Pancreas (tissue), 10 donors: ENCODE measurements around the gene ACVR1B. TPM values are rescaled to one million over a fixed set of nuclear protein-coding genes. Genes with fewer than 3 reads are reported as not detected.

Source experiments
- ATAC-seq, 4 donors: fragments of 200-7000 bp; cut with Tn5 transposase; one replicate each; pipeline versions ENCODE4 v1.8.0 to v1.9.1; 2020; ENCODE audit warnings: mild to moderate bottlenecking in 4 of 4, moderate library complexity in 4 of 4
- DNase-seq, 6 donors: peaks; one replicate each; pipeline ENCODE4 v3.0.0-alpha.2; 2020
- FAIRE-seq: peaks from 2 replicates; lab custom pipeline; 2012; peaks lifted over from hg19 to GRCh38; lab: Jason Lieb, UNC
- H3K27ac ChIP-seq, 4 donors: fragments of 200-600 bp; sonication (generic); 1 replicate in 3 of 4; 2 replicates in 1 of 4; pipeline versions ENCODE4 v1.5.0 to v1.8.0; 2020
- H3K27me3 ChIP-seq, 4 donors: fragments of 200-600 bp; one replicate each; pipeline ENCODE4 v1.8.0; 2021
- H3K36me3 ChIP-seq, 3 donors: fragments of 200-600 bp; sonication (generic) in 1 of 3; one replicate each; pipeline versions ENCODE4 v1.5.0 to v1.8.0; 2020 to 2021
- H3K4me1 ChIP-seq, 3 donors: fragments of 200-600 bp; one replicate each; pipeline ENCODE4 v1.8.0; 2021
- H3K4me3 ChIP-seq, 4 donors: fragments of 200-600 bp; sonication (generic) in 2 of 4; one replicate each; pipeline versions ENCODE4 v1.5.0 to v1.8.0; 2020 to 2021
- H3K9me3 ChIP-seq, 4 donors: fragments of 200-600 bp; one replicate each; pipeline ENCODE4 v1.8.0; 2021
- CTCF ChIP-seq, 4 donors: fragments of 200-600 bp; sonication (generic) in 3 of 4; IDR thresholded peaks; one replicate each; pipeline versions ENCODE4 v1.5.0 to v1.8.0; 2021; ENCODE audit warnings: antibody characterized with exemption in 4 of 4
- WGBS, 2 donors: extraction: QIAGEN DNeasy Blood & Tissue Kit; methylation state at CpG; one replicate each; pipeline ENCODE4 v1.1.7; 2013; 5-methylcytosine and 5-hydroxymethylcytosine counted together
- intact Hi-C, 3 donors: fragments of 100-400 bp; cut with DNase I; formaldehyde crosslinking; loops; one replicate each; pipeline versions ENCODE4 v1.11.1 to v1.14.2; 2022
- polyA plus RNA-seq, 2 donors: library from polyadenylated mRNA; stranded (reverse); fragments of 200-250 nt; gene quantifications; one replicate each; pipeline ENCODE4 v1.2.3, GENCODE V29; 2013
- total RNA-seq, 6 donors: library from RNA; stranded (reverse); fragmentation: NEBNext Ultra II Directional in 4 of 6; extraction: Animal tissue kit (Norgen Biotek cat#: 25700) in 4 of 6; gene quantifications; one replicate each; pipeline versions ENCODE4 v1.2.1 to v1.2.4, GENCODE V29; 2021 to 2023
- donor health status: healthy with polysubstance abuse.
- donor health status: DM: no; HTN: no; CAD: no; lungs with moderate emphysema.
- donor health status: DM: no; HTN: no; CAD: no.
- donor health status: control.
- donor health status: control.
- donor health status: Bipolar disorder and iron deficiency.
- donor health status: DM: yes; HTN: yes; CAD: no.
- donor health status: DM: no; HTN: no; CAD: no.
- donor health status: DM: no; HTN: no; CAD: no.
- donor health status: DM: yes; HTN: yes; CAD: no.

ACVR1B gene
- total and polyA plus RNA-seq, 8 donors = 16.0 to 31.4 (median 26.2) TPM

GRCh38 chr12:52042706-52043385 is 91.3 kb downstream of the ACVR1B start:
- no peaks in the 10 kb centered on the region for H3K27me3 ChIP-seq
- 43 to 54% methylated on average over 8 of the region's 8 CpGs for WGBS, 2 donors
- peak in 1 of 6 donors; percentile 63 for DNase-seq

GRCh38 chr12:52043386-52044212 is 92.1 kb downstream of the ACVR1B start:
- no peak overlapping the region for H3K4me3 ChIP-seq
- H3K36me3 ChIP-seq = no peaks in the 10 kb centered on the region
- WGBS, 2 donors = 42 to 47% methylated on average over 21 of the region's 21 CpGs
- DNase-seq = peak; percentile 73 to 88 (median 80)
- peak; percentile 59 to 68 (median 66) for ATAC-seq
- H3K27me3 ChIP-seq = no peaks in the 10 kb centered on the region
- peak overlapping the region; percentile 52 to 84 (median 79) for H3K27ac ChIP-seq
- H3K9me3 ChIP-seq = no peaks in the 10 kb centered on the region
- intact Hi-C loops = no loop called here
- H3K4me1 ChIP-seq = peaks cover 9 to 31% (median 30%) of the 10 kb centered on the region in 3 donors
- no peak for TF ChIP-seq CTCF (IDR thresholded peaks at IDR 0.05)
- no peak for FAIRE-seq

More at GRCh38 chr12:52042706-52043385, 91.3 kb downstream of the ACVR1B start:
- no peaks in the 10 kb centered on the region for H3K36me3 ChIP-seq
- ATAC-seq (no peak), FAIRE-seq (no peak)
- intact Hi-C loops = no loop called here
- no peaks in the 10 kb centered on the region for H3K9me3 ChIP-seq
- H3K4me3 ChIP-seq = no peak overlapping the region
- peaks cover 9 to 36% (median 30%) of the 10 kb centered on the region in 3 donors for H3K4me1 ChIP-seq
- H3K27ac ChIP-seq = peak overlapping the region; percentile 52 to 84 (median 79)
- TF ChIP-seq CTCF (IDR thresholded peaks at IDR 0.05) = no peak

- ATAC-seq (peak; percentile 69 to 80 (median 76)), DNase-seq (peak; percentile 79 to 93 (median 84)), FAIRE-seq (peak; percentile 29)
- Histone ChIP-seq H3K27me3 (no peaks in the 10 kb centered on the region), H3K27ac (peak overlapping the region; percentile 52 to 84 (median 79)), H3K4me3 (no peak overlapping the region), H3K4me1 (peaks cover 10 to 32% (median 31%) of the 10 kb centered on the region in 3 donors), H3K9me3 (no peaks in the 10 kb centered on the region), H3K36me3 (no peaks in the 10 kb centered on the region)
- intact Hi-C loops = no loop called here
- no peak for TF ChIP-seq CTCF (IDR thresholded peaks at IDR 0.05)
- 35 to 39% methylated on average over 18 of the region's 18 CpGs for WGBS, 2 donors
Observed at GRCh38 chr12:52044292-52044983, 92.9 kb downstream of the ACVR1B start.

GRCh38 chr12:52045794-52046199 is 94.3 kb downstream of the ACVR1B start:
- Histone ChIP-seq H3K9me3 (no peaks in the 10 kb centered on the region), H3K36me3 (no peaks in the 10 kb centered on the region), H3K4me3 (no peak overlapping the region), H3K27me3 (no peaks in the 10 kb centered on the region), H3K4me1 (peaks cover 23 to 43% (median 40%) of the 10 kb centered on the region in 3 donors), H3K27ac (peak overlapping the region in 2 of 4 donors; percentile 4 to 13)
- no peak for FAIRE-seq
- WGBS, 2 donors = 39 to 41% methylated on average over 3 to 4 of the region's 4 CpGs
- no peak for ATAC-seq
- TF ChIP-seq CTCF (IDR thresholded peaks at IDR 0.05) = no peak
- intact Hi-C loops = no loop called here
- DNase-seq = peak in 2 of 6 donors; percentile 57 to 60

Other genes starting within 250 kb of the ACVR1B start
- under 1 TPM; 0.09 to 0.47 (median 0.14) TPM for gene FIGNL2, start 103.0 kb upstream of the ACVR1B start, total RNA-seq
- under 1 TPM; 0.15 to 0.21 TPM for gene FIGNL2, start 103.0 kb upstream of the ACVR1B start, polyA plus RNA-seq
- not detected for gene ANKRD33, start 63.6 kb upstream of the ACVR1B start, total RNA-seq
- gene ANKRD33, start 63.6 kb upstream of the ACVR1B start, polyA plus RNA-seq = not detected
- gene ACVRL1, start 44.2 kb upstream of the ACVR1B start, total RNA-seq = 10 to 100 TPM in 3 of 6 donors, 1 to 10 TPM in 3; 6.6 to 20.8 (median 12.3) TPM
- gene ACVRL1, start 44.2 kb upstream of the ACVR1B start, polyA plus RNA-seq = 10 to 100 TPM; 10.1 to 16.1 TPM
- gene TAMALIN, start 55.2 kb downstream of the ACVR1B start, total RNA-seq = 10 to 100 TPM in 3 of 6 donors, 1 to 10 TPM in 3; 7.1 to 18.0 (median 11.0) TPM
- gene TAMALIN, start 55.2 kb downstream of the ACVR1B start, polyA plus RNA-seq = 10 to 100 TPM; 25.4 to 51.6 TPM
- gene NR4A1, start 99.7 kb downstream of the ACVR1B start, total RNA-seq = 10 to 100 TPM; 11.7 to 55.2 (median 22.0) TPM
- gene NR4A1, start 99.7 kb downstream of the ACVR1B start, polyA plus RNA-seq = 10 to 100 TPM; 76.4 to 85.4 TPM
- gene ATG101, start 118.3 kb downstream of the ACVR1B start, total RNA-seq = 10 to 100 TPM; 13.6 to 20.4 (median 18.7) TPM
- gene ATG101, start 118.3 kb downstream of the ACVR1B start, polyA plus RNA-seq = 10 to 100 TPM; 23.0 to 31.7 TPM
- gene SMIM41, start 128.0 kb downstream of the ACVR1B start, total RNA-seq = under 1 TPM in 2 of 6 donors, not detected in 4; 0.09 to 0.20 TPM
- gene SMIM41, start 128.0 kb downstream of the ACVR1B start, polyA plus RNA-seq = under 1 TPM in 1 of 2 donors, not detected in 1; 0.19 TPM
- 10 to 100 TPM in 3 of 6 donors, 1 to 10 TPM in 3; 4.8 to 18.3 (median 9.0) TPM for gene KRT80, start 240.3 kb downstream of the ACVR1B start, total RNA-seq
- 1 to 10 TPM; 8.1 to 9.1 TPM for gene KRT80, start 240.3 kb downstream of the ACVR1B start, polyA plus RNA-seq